HG02885 (cell line): ENCODE results near the gene ADAP1.
A peak's percentile ranks its signal among the peaks of the same experiment; 100 is the strongest.

ENCODE experiments used
- ATAC-seq: cut with Tn5 transposase; IDR thresholded peaks from one replicate; pipeline ENCODE4 v1.9.1; 2021; ENCODE audit warnings: mild to moderate bottlenecking; ENCODE audit not compliant: unreplicated experiment, poor library complexity

The ADAP1 gene

DNA sequence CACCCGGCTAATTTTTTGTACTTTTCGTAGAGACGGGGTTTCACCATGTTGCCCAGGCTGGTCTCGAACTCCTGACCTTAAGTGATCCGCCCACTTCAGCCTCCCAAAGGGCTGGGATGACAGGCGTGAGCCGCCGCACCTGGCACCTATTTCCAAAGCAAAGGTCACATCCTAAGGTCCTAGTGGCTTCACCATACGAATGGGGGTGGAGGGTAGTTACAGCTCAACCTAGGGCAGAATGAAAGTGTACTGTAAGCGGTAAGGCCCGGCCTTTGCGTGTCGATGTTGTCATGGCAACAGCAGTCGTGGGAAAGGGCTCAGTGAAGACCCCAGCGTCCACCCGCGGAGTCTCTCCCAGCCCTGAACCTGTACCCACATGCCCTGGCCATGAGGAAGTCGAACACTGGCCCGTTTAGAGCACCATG is 22.4 kb upstream of the ADAP1 start:
- ATAC-seq, result no peak

DNA sequence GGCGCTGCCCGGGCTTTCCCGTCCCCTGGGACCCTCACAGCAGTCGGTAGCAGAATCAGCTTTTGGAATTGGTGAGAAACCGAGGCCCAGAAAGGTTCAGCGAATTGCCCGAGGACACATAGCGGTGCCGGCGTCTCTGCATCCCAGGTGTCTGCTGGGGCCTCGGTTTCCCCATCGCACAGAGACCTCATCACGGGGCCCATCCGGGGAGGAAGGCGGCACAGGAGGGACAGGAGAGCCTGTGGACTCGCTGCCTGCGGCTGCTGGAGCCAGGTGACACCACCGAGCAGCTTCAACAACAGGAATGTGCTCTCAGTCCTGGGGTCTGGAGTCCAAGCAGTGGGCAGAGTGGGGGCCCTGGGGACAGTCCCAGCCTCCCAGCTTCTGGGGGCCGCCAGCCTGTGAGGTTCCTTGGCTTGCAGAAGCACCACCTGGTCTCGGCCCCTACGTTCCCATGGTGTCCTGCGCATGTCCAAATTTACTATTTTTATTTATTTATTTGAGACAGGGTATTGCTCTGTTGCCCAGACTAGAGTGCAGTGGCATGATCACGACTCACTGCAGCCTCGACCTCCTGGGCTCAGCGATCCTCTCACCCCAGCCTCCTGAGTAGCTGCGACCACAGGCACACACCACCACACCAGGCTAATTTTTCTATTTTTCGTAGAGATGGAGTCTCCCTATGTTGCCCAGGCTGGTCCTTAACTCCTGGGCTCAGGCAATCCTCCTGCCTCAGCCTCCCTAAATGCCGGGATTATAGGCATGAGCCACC is 21.4 kb upstream of the ADAP1 start:
- ATAC-seq, result no peak

DNA sequence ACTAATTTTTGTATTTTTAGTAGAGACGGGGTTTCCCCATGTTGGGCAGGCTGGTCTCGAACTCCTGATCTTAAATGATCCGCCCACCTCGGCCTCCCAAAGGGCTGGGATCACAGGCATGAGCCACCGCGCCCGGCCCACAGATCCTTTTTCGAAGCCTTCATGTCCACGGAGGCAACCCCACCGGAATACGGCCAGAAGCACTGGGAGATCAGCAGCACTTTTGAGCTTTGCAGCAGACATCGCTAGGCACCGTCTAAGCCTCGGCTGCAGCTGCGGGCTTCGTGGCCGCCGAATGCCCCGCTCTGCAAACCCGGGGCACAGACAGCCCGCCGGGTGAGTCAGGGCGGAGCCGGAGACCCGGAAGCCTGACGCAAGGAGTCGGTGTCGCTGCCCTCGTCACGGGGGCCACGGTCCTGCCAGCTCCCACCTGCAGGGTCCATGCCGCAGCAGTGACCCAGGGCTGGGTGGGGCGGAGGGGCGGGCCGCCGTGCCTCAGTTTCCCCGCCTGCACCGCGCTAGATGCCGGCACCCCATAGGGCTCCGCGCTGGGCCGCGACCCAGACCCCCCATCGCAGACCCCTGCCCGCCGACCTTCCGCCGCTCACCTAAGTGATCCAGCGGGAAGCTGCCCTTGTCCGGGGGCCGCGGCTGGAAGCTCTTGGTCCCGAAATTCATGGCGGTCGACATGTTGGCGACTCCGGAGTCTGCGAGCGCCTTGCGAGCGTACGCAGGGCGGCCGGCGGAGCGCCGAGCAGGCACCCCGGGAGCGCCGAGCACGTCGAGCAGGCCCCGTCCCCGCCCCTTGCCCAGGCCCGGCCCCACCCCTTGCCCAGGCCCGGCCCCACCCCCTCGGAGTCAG is 20.6 kb upstream of the ADAP1 start, which contains the start of gene COX19:
COX19 (minus strand) TSS at position 730 of the 862 bp plus-strand sequence; CDS start at position 690, 40 bp downstream.
- peak; percentile 86 for ATAC-seq

DNA sequence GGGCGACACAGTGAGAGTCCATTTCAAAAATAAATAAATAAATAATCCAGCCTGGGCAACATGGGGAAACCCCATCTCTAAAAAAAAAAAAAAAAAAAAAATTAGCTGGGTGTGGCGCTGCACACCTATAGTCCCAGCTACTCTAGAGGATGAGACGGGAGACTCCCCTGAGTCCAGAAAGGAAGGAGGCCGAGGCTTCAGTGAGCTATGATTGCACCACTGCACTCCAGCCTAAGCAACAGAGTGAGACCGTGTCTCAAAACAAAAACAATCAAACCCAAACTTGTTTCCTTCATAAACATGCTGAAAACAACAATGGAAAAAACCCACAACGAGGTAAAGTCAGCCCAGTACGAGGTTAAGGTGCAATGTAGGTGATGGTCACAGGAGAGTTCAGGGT is 19.7 kb upstream of the ADAP1 start:
- ATAC-seq, result no peak

DNA sequence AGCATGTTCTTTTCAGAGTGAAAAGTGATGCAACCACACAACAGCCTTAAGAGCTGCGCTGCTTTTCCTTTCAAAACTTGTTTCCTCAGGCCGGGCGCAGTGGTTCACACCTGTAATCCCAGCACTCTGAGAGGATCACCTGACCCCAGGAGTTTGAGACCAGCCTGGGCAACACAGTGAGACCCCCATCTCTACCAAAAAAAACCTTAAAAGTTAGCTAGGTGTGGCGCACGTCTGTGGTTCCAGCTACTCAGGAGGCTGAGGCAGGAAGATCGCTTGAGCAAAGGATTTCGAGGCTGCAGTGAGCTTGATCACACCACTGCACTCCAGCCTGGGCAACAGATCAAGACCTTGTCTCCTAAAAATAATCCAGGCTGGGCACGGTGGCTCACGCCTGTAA is 18.8 kb upstream of the ADAP1 start:
- no peak for ATAC-seq

DNA sequence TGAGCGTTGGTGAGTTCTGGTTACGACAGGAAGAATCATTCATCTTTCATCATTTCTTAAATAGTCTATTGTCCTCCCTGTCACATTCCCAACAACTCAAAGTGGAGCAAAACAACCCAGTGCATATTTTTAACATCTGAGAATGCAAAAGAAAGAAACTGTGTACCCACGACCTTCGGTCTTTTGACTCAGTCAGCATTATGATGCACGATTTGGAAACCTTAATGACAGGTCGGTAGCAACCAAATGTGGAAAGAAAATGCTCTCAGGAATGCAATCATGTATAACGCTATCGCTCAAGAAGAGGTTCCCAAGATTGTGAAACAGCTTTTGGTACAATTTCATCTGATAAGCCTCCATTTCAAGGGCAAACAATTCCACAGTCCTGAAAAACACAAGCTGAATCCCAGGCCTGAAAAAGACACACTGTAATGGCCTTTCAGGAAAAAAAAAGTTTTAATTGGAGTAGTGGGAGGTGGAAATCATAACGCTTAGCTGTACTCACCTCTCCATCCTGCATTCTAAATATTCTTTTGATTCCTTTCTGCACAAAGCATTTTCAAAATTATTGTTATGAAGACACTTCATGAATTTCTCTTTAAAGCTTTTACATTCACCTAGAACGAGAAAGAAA is 18.3 kb upstream of the ADAP1 start:
- no peak for ATAC-seq

DNA sequence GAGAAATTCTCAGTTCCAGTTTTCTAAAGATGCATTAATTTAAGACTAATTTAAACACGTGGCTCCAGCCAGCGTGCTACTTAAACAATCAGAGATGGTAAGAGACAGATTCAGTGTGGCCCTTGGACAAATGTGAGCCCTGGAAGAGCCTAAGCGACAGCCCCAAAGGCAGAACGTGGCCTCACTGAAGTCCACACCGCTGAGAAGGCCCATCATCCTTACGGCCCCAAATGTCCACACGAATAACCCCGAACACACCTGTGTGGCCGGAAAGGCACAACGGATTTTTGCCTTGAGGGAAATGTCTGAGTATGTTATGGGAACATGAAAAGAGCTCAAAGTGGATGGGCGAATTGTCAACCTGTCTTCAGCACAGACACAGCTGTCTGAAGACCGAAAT is 17.6 kb upstream of the ADAP1 start:
- ATAC-seq, result no peak

DNA sequence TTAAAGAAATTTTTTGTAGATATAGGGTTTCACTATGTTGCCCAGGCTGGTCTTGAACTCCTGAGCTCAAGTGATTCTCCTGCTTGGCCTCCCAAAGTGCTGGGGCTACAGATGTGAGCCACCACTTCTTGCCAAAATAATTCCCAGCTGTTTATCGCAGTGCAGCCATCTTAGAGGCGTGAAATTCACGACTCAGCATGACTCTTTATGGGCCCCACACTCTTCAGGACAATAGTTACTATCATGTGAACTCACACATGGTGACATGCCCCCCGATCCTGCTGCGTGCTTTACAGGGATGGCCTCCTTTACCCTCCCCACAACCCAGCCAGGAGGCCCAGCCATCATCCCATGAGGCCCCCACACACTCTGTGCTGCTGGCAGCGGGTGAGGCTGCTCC is 16.3 kb upstream of the ADAP1 start:
- no peak for ATAC-seq

DNA sequence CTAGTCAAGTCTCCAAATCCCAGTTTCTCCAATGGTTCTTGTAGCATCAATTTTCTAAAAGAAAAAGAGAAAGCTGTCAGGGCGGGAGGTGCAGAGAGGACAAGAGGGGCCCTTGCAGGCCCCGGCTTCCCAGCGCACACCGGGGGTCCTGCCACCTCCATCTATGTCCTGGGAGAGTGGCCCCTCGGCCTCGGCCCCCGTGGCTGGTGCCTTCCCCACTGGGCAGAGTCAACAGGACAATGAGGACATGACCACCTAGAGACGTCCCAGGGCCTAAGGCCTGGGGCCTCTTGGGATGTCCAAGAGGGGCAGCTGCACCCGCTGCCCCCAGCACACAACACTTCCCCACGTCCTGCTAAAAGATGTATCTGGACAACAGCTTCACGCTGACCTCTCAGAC is 14.9 kb upstream of the ADAP1 start:
- no peak for ATAC-seq

DNA sequence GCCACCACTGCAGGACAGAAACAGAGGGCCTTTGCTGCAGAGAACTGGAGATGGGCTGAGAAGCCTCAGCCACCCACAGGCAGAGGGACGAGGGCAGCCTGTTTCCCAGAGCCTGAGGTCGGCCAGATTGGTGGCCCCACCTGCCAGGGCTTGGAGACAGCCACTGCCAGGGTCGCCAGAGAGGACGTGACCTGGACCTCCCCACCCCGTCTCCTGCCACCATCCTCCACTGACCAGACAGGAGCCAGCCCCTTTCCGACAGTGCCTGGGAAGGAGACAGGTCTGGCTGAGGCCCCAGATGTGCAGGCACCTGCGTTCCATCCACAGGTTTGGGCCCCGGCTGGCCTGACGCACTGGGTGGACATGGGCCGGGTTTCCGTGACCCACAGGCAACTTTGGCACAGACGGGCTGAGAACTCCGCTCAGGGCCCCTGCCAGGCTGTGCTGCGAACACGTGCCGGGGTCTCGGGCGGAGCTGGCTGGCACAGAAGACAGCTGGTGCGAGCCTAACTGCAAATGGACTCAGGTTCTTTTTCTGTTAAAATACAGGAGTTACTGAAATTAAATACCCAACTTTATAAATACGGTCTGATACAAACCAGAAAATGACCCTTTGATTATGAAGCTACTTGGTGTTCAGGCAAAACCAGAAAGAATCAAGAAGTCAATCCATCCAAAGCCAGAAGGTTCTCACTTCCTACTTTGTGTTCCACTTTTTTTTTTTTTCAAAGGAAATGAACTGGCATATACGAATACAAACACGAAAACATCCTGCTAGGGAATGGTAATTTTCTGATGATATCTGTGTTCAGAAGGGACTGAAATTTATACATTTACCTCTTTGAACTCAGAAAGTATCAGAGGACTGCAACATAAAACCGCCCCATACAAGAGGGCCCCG is 14.0 kb upstream of the ADAP1 start:
- no peak for ATAC-seq

DNA sequence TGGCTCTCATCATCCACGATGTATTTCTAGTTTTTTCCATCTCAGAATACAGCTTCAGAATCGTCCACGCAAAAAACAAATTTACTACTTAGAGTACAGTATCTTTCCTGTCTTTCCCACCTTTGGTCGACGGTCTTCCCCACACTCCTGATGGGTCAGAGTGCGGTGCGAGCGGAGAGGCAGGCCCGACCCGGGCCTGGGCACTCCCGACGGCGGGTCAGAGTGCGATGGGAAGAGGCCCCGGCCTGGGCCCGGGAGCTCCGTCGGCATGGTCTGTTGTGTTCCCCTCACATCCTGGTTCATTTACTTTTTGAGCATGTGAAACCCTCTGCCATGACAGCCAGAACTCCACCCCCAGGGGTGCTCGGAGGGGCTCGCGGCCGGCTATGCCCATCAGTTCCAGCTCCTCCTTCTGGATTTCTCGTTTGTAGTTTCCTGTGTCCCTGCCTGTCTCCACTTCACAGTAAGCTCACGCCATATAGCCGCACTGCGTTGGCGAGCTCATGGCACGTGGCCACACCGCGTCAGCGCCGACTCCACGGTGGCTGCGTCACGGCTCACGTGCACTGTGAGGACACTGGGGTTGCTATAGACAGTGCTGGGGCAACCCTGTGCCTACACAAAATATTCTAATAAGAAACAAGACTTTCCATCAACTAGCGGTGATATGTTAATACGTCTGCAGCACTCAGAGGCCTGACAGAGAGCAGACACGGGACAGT is 13.0 kb upstream of the ADAP1 start:
- no peak for ATAC-seq

DNA sequence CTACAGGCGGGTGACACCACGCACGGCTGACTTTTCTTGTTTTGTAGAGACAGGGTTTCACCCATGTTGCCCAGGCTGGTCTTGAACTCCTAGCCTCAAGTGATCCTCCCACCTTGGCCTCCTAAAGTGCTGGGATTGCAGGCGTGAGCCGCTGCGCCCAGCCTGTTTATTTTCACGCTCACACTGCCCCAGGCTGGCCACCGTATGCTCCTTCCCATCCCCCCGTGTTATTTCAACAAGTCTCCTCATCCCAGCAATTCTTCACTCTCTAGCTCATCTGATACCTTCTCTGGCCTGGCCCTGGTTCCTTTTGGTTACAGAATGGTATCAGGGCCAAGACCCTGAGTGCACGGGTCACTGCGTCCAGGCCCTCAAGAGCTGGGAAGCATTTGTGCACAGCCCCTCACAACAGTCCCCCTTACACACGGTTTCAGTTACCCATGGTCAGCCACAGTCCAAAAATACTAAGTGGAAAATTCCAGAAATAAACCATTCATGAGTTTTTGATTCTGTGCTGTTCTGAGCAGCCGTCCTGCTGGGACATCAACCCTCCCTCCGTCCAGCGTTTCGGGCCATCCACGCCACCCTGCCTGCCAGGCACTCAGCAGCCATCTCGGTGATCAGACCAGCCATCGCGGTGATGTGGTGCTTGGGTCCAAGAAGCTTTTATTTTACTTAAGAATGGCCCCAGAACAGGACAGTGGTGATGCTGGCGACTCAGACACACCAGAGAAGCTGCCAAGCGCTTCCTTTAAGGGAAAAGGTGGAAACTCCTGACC is 12.0 kb upstream of the ADAP1 start:
- no peak for ATAC-seq

DNA sequence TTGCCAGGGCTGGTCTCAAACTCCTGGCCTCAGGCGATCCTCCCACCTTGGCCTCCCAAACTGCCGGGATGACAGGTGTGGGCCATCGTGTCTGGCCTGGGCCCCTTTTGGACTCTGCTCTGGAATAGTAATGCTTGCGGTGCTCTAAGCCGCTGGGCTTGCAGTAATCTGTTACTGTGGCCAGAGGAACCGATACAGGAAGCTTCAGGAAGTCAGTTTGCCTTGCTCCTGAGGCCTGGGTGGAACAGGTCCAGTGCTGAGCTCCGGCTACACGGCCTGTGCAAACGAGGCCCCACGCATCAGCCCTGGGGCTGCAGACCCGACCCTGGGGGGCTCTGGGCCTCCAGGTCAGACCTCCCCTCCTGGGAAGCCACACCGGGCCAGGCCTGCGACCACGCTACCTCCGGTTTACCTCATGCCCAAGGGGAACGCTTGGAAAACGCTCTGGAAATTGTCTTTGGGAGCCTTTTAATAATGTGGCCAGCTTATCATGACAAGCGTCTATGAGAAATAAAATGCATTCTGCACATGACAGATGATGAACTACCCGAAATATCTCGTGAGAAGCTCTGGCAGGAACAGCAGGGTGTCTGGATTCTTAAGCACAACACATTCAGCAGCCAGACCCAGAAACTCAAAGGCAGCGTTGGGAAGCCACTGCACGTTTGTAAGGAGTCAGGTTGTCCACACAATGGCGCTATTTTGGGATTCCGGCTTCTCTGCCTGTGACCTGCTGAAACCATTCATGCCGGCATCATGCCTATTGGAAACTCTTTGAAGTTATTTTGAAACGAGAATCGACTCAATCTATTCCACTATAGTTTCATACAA is 10.1 kb upstream of the ADAP1 start:
- no peak for ATAC-seq

DNA sequence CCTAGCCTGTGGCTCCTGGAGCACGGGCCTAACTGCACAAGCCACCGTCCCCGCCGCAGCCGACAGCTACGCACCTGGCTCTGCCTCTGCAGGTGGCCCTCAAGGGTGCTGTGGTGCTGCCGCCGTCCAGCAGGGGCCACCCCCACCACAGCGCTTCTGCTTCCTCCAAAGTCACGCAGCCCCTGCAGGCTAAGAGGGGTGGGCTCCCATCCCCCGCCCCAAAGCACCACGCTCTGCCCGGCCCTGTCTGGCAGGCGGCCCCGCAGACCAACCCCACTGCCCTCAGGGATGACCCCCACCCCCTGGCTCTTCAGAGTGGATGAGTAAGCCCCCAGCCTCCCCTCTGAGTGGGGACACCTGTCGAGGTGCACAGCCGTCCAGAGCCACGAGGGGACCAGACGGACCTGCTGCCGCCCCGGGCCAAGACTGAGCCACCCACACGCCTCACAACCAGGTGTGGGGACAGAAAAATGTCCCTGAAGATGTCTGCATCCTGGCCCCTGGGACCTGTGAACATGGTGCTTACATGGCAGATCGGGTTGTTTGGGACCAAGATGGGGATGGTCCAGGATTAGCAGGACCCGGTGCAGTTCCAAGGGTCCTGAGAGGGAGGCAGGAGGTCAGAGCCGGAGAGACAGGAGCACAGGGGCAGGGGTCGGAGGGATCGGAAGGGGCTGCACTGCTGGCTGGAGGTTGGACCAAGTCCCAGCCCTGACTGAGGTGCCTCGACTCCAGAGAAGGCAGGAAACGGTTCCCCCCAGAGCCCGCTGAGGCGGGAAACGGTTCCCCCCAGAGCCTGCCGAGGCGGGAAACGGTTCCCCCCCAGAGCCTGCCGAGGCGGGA is 9.0 kb upstream of the ADAP1 start:
- ATAC-seq, result no peak

DNA sequence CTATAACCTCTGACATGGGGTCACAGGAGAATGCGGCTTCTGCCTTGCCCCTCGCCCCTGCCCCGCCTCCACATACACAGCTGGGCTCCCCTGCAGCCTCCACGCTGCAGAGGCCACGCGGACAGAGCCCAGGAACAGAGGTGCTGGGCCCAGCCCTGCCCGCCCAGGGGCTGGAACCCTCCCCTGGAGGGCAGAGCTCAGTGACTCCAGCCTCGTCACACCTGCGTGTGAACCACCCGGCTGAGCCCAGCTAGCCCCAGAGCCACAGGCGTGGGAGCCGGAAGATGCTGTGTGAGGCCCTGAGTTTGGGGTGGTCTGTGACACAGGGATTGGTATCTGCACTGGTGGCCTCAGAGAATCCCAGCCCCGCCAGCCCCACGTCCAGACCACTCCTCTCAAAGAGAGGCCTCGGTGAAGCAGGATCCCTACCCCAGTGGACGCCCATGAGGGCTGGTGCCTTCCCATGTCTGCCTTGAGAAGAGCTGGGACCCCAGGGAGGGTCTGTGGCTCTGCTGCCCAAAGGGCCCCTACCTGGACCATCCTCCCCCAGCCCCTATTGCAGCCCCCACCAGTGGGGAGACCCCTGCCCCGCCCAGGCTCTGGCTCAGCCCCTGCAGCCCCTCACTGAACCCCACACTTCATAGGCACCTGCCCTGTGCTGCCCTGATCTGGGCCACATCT is 8.1 kb upstream of the ADAP1 start:
- no peak for ATAC-seq
